ENCODE measurements around the gene STX16. TPM values are rescaled to one million over a fixed set of nuclear protein-coding genes. Genes with fewer than 3 reads are reported as not detected.

The STX16 gene
- polyA plus RNA-seq, 2 donors, result 27.3 to 51.0 TPM

- H3K9me3 ChIP-seq (ENCODE audit: control insufficient read depth in 2 of 2, insufficient read depth in 1 of 2, low read depth in 1 of 2, low read length in 1 of 2), result peaks cover 0 to 2% of the 10 kb centered on the region in 2 donors
- WGBS, 2 donors, result 80 to 83% methylated on average over 27 of the region's 27 CpGs
- peaks cover 0 to 12% of the 10 kb centered on the region in 2 donors for H3K4me1 ChIP-seq (ENCODE audit: control insufficient read depth in 2 of 2, insufficient read depth in 2 of 2, low read length in 1 of 2)
- H3K4me3 ChIP-seq (ENCODE audit: low read depth in 1 of 2, low read length in 2 of 2), result no peak overlapping the region
- peaks cover 11 to 69% of the 10 kb centered on the region in 2 donors for H3K36me3 ChIP-seq (ENCODE audit: control insufficient read depth in 2 of 2, insufficient read depth in 2 of 2, low read length in 1 of 2)
- no peak overlapping the region for H3K27ac ChIP-seq (ENCODE audit: low read depth in 2 of 2, low read length in 1 of 2)
- no peaks in the 10 kb centered on the region for H3K27me3 ChIP-seq (ENCODE audit: control insufficient read depth in 1 of 2, insufficient read depth in 2 of 2, low read length in 2 of 2)
Measured at GRCh38 chr20:58698741-58699622, 47.9 kb downstream of the STX16 start.

- H3K27me3 ChIP-seq (ENCODE audit: control insufficient read depth in 1 of 2, insufficient read depth in 2 of 2, low read length in 2 of 2), result no peaks in the 10 kb centered on the region
- peaks cover 12 to 70% of the 10 kb centered on the region in 2 donors for H3K36me3 ChIP-seq (ENCODE audit: control insufficient read depth in 2 of 2, insufficient read depth in 2 of 2, low read length in 1 of 2)
- peaks cover 0 to 6% of the 10 kb centered on the region in 2 donors for H3K4me1 ChIP-seq (ENCODE audit: control insufficient read depth in 2 of 2, insufficient read depth in 2 of 2, low read length in 1 of 2)
- H3K4me3 ChIP-seq (ENCODE audit: low read depth in 1 of 2, low read length in 2 of 2), result no peak overlapping the region
- H3K27ac ChIP-seq (ENCODE audit: low read depth in 2 of 2, low read length in 1 of 2), result no peak overlapping the region
- WGBS, 2 donors, result 87 to 92% methylated on average over 9 of the region's 9 CpGs
- peaks cover 0 to 1% of the 10 kb centered on the region in 2 donors for H3K9me3 ChIP-seq (ENCODE audit: control insufficient read depth in 2 of 2, insufficient read depth in 1 of 2, low read depth in 1 of 2, low read length in 1 of 2)
Measured at GRCh38 chr20:58699623-58700107, 48.6 kb downstream of the STX16 start.

- Histone ChIP-seq H3K27me3 (ENCODE audit: control insufficient read depth in 1 of 2, insufficient read depth in 2 of 2, low read length in 2 of 2) (no peaks in the 10 kb centered on the region), H3K4me3 (ENCODE audit: low read depth in 1 of 2, low read length in 2 of 2) (no peak overlapping the region), H3K4me1 (ENCODE audit: control insufficient read depth in 2 of 2, insufficient read depth in 2 of 2, low read length in 1 of 2) (peaks cover 0 to 1% of the 10 kb centered on the region in 2 donors), H3K36me3 (ENCODE audit: control insufficient read depth in 2 of 2, insufficient read depth in 2 of 2, low read length in 1 of 2) (peaks cover 12 to 66% of the 10 kb centered on the region in 2 donors), H3K27ac (ENCODE audit: low read depth in 2 of 2, low read length in 1 of 2) (no peak overlapping the region), H3K9me3 (ENCODE audit: control insufficient read depth in 2 of 2, insufficient read depth in 1 of 2, low read depth in 1 of 2, low read length in 1 of 2) (no peaks in the 10 kb centered on the region)
- 80 to 85% methylated on average over 11 of the region's 11 CpGs for WGBS, 2 donors
Measured at GRCh38 chr20:58700121-58700821, 49.2 kb downstream of the STX16 start.

- no peaks in the 10 kb centered on the region for H3K9me3 ChIP-seq (ENCODE audit: control insufficient read depth in 2 of 2, insufficient read depth in 1 of 2, low read depth in 1 of 2, low read length in 1 of 2)
- no peak overlapping the region for H3K27ac ChIP-seq (ENCODE audit: low read depth in 2 of 2, low read length in 1 of 2)
- no peak overlapping the region for H3K4me3 ChIP-seq (ENCODE audit: low read depth in 1 of 2, low read length in 2 of 2)
- WGBS, 2 donors, result 83 to 90% methylated on average over 11 of the region's 11 CpGs
- no peaks in the 10 kb centered on the region for H3K27me3 ChIP-seq (ENCODE audit: control insufficient read depth in 1 of 2, insufficient read depth in 2 of 2, low read length in 2 of 2)
- peaks cover 12 to 63% of the 10 kb centered on the region in 2 donors for H3K36me3 ChIP-seq (ENCODE audit: control insufficient read depth in 2 of 2, insufficient read depth in 2 of 2, low read length in 1 of 2)
- peaks cover 0 to 1% of the 10 kb centered on the region in 2 donors for H3K4me1 ChIP-seq (ENCODE audit: control insufficient read depth in 2 of 2, insufficient read depth in 2 of 2, low read length in 1 of 2)
Measured at GRCh38 chr20:58700823-58701222, 49.7 kb downstream of the STX16 start.

- WGBS, 2 donors, result 93 to 95% methylated on average over 25 to 29 of the region's 29 CpGs
- no peak overlapping the region for H3K4me3 ChIP-seq (ENCODE audit: low read depth in 1 of 2, low read length in 2 of 2)
- no peaks in the 10 kb centered on the region for H3K9me3 ChIP-seq (ENCODE audit: control insufficient read depth in 2 of 2, insufficient read depth in 1 of 2, low read depth in 1 of 2, low read length in 1 of 2)
- H3K36me3 ChIP-seq (ENCODE audit: control insufficient read depth in 2 of 2, insufficient read depth in 2 of 2, low read length in 1 of 2), result peaks cover 12 to 63% of the 10 kb centered on the region in 2 donors
- H3K27me3 ChIP-seq (ENCODE audit: control insufficient read depth in 1 of 2, insufficient read depth in 2 of 2, low read length in 2 of 2), result no peaks in the 10 kb centered on the region
- H3K4me1 ChIP-seq (ENCODE audit: control insufficient read depth in 2 of 2, insufficient read depth in 2 of 2, low read length in 1 of 2), result peaks cover 0 to 1% of the 10 kb centered on the region in 2 donors
- no peak overlapping the region for H3K27ac ChIP-seq (ENCODE audit: low read depth in 2 of 2, low read length in 1 of 2)
Measured at GRCh38 chr20:58701431-58702160, 50.5 kb downstream of the STX16 start.

- H3K27ac ChIP-seq (ENCODE audit: low read depth in 2 of 2, low read length in 1 of 2), result no peak overlapping the region
Measured at GRCh38 chr20:58702161-58702510, 51.1 kb downstream of the STX16 start.

GRCh38 chr20:58702859-58703648 lies 52.0 kb downstream of the STX16 start:
- no peak overlapping the region for H3K27ac ChIP-seq (ENCODE audit: low read depth in 2 of 2, low read length in 1 of 2)
- no peaks in the 10 kb centered on the region for H3K9me3 ChIP-seq (ENCODE audit: control insufficient read depth in 2 of 2, insufficient read depth in 1 of 2, low read depth in 1 of 2, low read length in 1 of 2)
- H3K4me3 ChIP-seq (ENCODE audit: low read depth in 1 of 2, low read length in 2 of 2), result no peak overlapping the region
- WGBS, 2 donors, result 93 to 96% methylated on average over 28 of the region's 28 CpGs
- no peaks in the 10 kb centered on the region for H3K4me1 ChIP-seq (ENCODE audit: control insufficient read depth in 2 of 2, insufficient read depth in 2 of 2, low read length in 1 of 2)
- peaks cover 12 to 49% of the 10 kb centered on the region in 2 donors for H3K36me3 ChIP-seq (ENCODE audit: control insufficient read depth in 2 of 2, insufficient read depth in 2 of 2, low read length in 1 of 2)
- H3K27me3 ChIP-seq (ENCODE audit: control insufficient read depth in 1 of 2, insufficient read depth in 2 of 2, low read length in 2 of 2), result no peaks in the 10 kb centered on the region

More at GRCh38 chr20:58702161-58702510, 51.1 kb downstream of the STX16 start:
- Histone ChIP-seq H3K9me3 (ENCODE audit: control insufficient read depth in 2 of 2, insufficient read depth in 1 of 2, low read depth in 1 of 2, low read length in 1 of 2) (no peaks in the 10 kb centered on the region), H3K4me3 (ENCODE audit: low read depth in 1 of 2, low read length in 2 of 2) (no peak overlapping the region), H3K27me3 (ENCODE audit: control insufficient read depth in 1 of 2, insufficient read depth in 2 of 2, low read length in 2 of 2) (no peaks in the 10 kb centered on the region), H3K36me3 (ENCODE audit: control insufficient read depth in 2 of 2, insufficient read depth in 2 of 2, low read length in 1 of 2) (peaks cover 12 to 57% of the 10 kb centered on the region in 2 donors), H3K4me1 (ENCODE audit: control insufficient read depth in 2 of 2, insufficient read depth in 2 of 2, low read length in 1 of 2) (no peaks in the 10 kb centered on the region)
- 86 to 95% methylated on average over 9 of the region's 9 CpGs for WGBS, 2 donors

- 95% methylated on average over 12 of the region's 12 CpGs for WGBS, 2 donors
- Histone ChIP-seq H3K36me3 (ENCODE audit: control insufficient read depth in 2 of 2, insufficient read depth in 2 of 2, low read length in 1 of 2) (peaks cover 12 to 41% of the 10 kb centered on the region in 2 donors), H3K4me1 (ENCODE audit: control insufficient read depth in 2 of 2, insufficient read depth in 2 of 2, low read length in 1 of 2) (no peaks in the 10 kb centered on the region), H3K4me3 (ENCODE audit: low read depth in 1 of 2, low read length in 2 of 2) (no peak overlapping the region), H3K9me3 (ENCODE audit: control insufficient read depth in 2 of 2, insufficient read depth in 1 of 2, low read depth in 1 of 2, low read length in 1 of 2) (no peaks in the 10 kb centered on the region), H3K27ac (ENCODE audit: low read depth in 2 of 2, low read length in 1 of 2) (no peak overlapping the region), H3K27me3 (ENCODE audit: control insufficient read depth in 1 of 2, insufficient read depth in 2 of 2, low read length in 2 of 2) (no peaks in the 10 kb centered on the region)
Measured at GRCh38 chr20:58703765-58704371, 52.8 kb downstream of the STX16 start.

Data from esophagus (tissue), 2 donors.